GM19397 (cell line): ENCODE measurements around the gene FAM170B.

Experiments
- ATAC-seq: cut with Tn5 transposase; IDR thresholded peaks from one replicate; pipeline ENCODE4 v1.9.1; 2021; ENCODE audit warnings: mild to moderate bottlenecking, moderate library complexity; ENCODE audit not compliant: unreplicated experiment

The FAM170B gene

GRCh38 chr10:49153971-49154370, 20.1 kb upstream of the FAM170B start:
- ATAC-seq: no peak

- ATAC-seq: no peak
Measured at GRCh38 chr10:49153115-49153514, 19.3 kb upstream of the FAM170B start.

GRCh38 chr10:49152663-49153062, 18.8 kb upstream of the FAM170B start:
- no peak for ATAC-seq

- ATAC-seq: no peak
Measured at GRCh38 chr10:49152037-49152436, 18.2 kb upstream of the FAM170B start.

- ATAC-seq: no peak
Measured at GRCh38 chr10:49151481-49151880, 17.7 kb upstream of the FAM170B start.

- ATAC-seq: no peak
Measured at GRCh38 chr10:49151025-49151445, 17.2 kb upstream of the FAM170B start.

- no peak for ATAC-seq
Measured at GRCh38 chr10:49150426-49150825, 16.6 kb upstream of the FAM170B start.

- no peak for ATAC-seq
Measured at GRCh38 chr10:49149881-49150280, 16.1 kb upstream of the FAM170B start.

GRCh38 chr10:49144058-49144720, 10.4 kb upstream of the FAM170B start:
- ATAC-seq: no peak

GRCh38 chr10:49143249-49143648, 9.4 kb upstream of the FAM170B start:
- no peak for ATAC-seq

- ATAC-seq: peak; percentile 77
Measured at GRCh38 chr10:49141541-49142332, 7.9 kb upstream of the FAM170B start.

- no peak for ATAC-seq
Measured at GRCh38 chr10:49140304-49141177, 6.7 kb upstream of the FAM170B start.

- ATAC-seq: no peak
Measured at GRCh38 chr10:49139846-49140195, 6.0 kb upstream of the FAM170B start.

GRCh38 chr10:49139028-49139845, 5.4 kb upstream of the FAM170B start:
- ATAC-seq: no peak

- ATAC-seq: no peak
Measured at GRCh38 chr10:49138361-49138891, 4.6 kb upstream of the FAM170B start.

GRCh38 chr10:49136525-49136924, 2.7 kb upstream of the FAM170B start:
- no peak for ATAC-seq

GRCh38 chr10:49135575-49136313, 1.9 kb upstream of the FAM170B start:
- peak; percentile 65 for ATAC-seq

- no peak for ATAC-seq
Measured at GRCh38 chr10:49134327-49134726, 506 bp upstream of the FAM170B start.

- no peak for ATAC-seq
Measured at GRCh38 chr10:49132362-49132737, 1.5 kb downstream of the FAM170B start.
